GM18502 (cell line): ENCODE measurements around the gene SPATA19.

ENCODE experiments used
- ATAC-seq: cut with Tn5 transposase; IDR thresholded peaks from one replicate; pipeline ENCODE4 v1.9.1; 2021; ENCODE audit warnings: mild to moderate bottlenecking; ENCODE audit not compliant: unreplicated experiment, poor library complexity

SPATA19 gene

GRCh38 chr11:133793271-133794035 is 51.9 kb downstream of the SPATA19 start:
- no peak for ATAC-seq

- ATAC-seq: no peak
Observed at GRCh38 chr11:133790995-133791394, 54.3 kb downstream of the SPATA19 start.
